ENCODE results near the gene CPD. TPM values are rescaled to one million over a fixed set of nuclear protein-coding genes. Genes with fewer than 3 reads are reported as not detected.

Gene CPD
- polyA plus RNA-seq, 2 donors, result 3.0 to 5.1 TPM

DNA sequence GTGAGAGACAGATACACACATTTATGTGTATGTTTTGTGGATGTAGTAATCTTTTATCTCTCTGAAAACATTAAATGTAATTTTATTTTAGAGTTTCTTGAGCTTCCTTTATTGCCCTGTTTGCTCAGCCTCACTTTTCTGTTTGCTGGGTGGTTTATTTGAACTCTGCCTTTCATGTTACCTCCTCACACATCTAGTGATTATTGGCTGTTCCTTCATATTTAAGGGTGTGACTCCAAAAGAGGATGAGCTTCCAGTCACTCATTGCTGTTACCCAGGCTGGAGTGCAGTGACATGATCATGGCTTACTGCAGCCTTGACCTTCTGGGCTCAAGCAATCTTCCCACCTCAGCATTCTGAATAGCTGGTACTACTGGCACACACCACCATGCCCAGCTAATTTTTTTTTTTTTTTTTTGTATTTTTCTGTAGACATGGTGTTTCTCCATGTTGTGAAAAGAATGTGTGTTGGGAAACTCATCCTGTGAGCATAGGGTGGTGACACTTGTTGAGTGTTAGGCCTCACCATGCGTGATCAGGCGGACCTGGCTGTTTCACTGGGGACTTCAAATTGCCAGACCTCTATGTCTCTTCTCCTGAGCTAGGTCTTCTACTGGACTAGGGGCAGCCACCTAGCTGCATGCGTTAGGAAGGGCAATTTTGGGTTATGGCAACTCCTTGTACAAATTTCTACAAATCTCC, 136.3 kb downstream of the CPD start:
- 95 to 97% methylated on average over 3 of the region's 3 CpGs for WGBS, 2 donors

GRCh38 chr17:30517786-30518185, 139.1 kb downstream of the CPD start:
- whole genome bisulfite sequencing, 2 donors, result 50 to 56% methylated on average over 1 of the region's 1 CpG
- no peaks in the 10 kb centered on the region for H3K27me3 ChIP-seq (ENCODE audit: control insufficient read depth in 1 of 2, insufficient read depth in 2 of 2, low read length in 2 of 2)
- no peaks in the 10 kb centered on the region for H3K4me1 ChIP-seq (ENCODE audit: control insufficient read depth in 2 of 2, insufficient read depth in 2 of 2, low read length in 1 of 2)
- H3K27ac ChIP-seq (ENCODE audit: low read depth in 2 of 2, low read length in 1 of 2), result no peak overlapping the region
- H3K36me3 ChIP-seq (ENCODE audit: control insufficient read depth in 2 of 2, insufficient read depth in 2 of 2, low read length in 1 of 2), result peaks cover 5 to 13% of the 10 kb centered on the region in 2 donors
- H3K9me3 ChIP-seq (ENCODE audit: control insufficient read depth in 2 of 2, insufficient read depth in 1 of 2, low read depth in 1 of 2, low read length in 1 of 2), result no peaks in the 10 kb centered on the region
- H3K4me3 ChIP-seq (ENCODE audit: low read depth in 1 of 2, low read length in 2 of 2), result no peak overlapping the region

More for the DNA sequence above, 136.3 kb downstream of the CPD start:
- H3K27ac ChIP-seq (ENCODE audit: low read depth in 2 of 2, low read length in 1 of 2), result no peak overlapping the region
- peaks cover 5 to 11% of the 10 kb centered on the region in 2 donors for H3K36me3 ChIP-seq (ENCODE audit: control insufficient read depth in 2 of 2, insufficient read depth in 2 of 2, low read length in 1 of 2)
- no peak overlapping the region for H3K4me3 ChIP-seq (ENCODE audit: low read depth in 1 of 2, low read length in 2 of 2)
- no peaks in the 10 kb centered on the region for H3K4me1 ChIP-seq (ENCODE audit: control insufficient read depth in 2 of 2, insufficient read depth in 2 of 2, low read length in 1 of 2)
- no peaks in the 10 kb centered on the region for H3K27me3 ChIP-seq (ENCODE audit: control insufficient read depth in 1 of 2, insufficient read depth in 2 of 2, low read length in 2 of 2)
- H3K9me3 ChIP-seq (ENCODE audit: control insufficient read depth in 2 of 2, insufficient read depth in 1 of 2, low read depth in 1 of 2, low read length in 1 of 2), result no peaks in the 10 kb centered on the region

- H3K4me3 ChIP-seq (ENCODE audit: low read depth in 1 of 2, low read length in 2 of 2), result no peak overlapping the region
- no peak overlapping the region for H3K27ac ChIP-seq (ENCODE audit: low read depth in 2 of 2, low read length in 1 of 2)
- H3K9me3 ChIP-seq (ENCODE audit: control insufficient read depth in 2 of 2, insufficient read depth in 1 of 2, low read depth in 1 of 2, low read length in 1 of 2), result no peaks in the 10 kb centered on the region
- no peaks in the 10 kb centered on the region for H3K27me3 ChIP-seq (ENCODE audit: control insufficient read depth in 1 of 2, insufficient read depth in 2 of 2, low read length in 2 of 2)
- H3K36me3 ChIP-seq (ENCODE audit: control insufficient read depth in 2 of 2, insufficient read depth in 2 of 2, low read length in 1 of 2), result peaks cover 0 to 10% of the 10 kb centered on the region in 2 donors
- H3K4me1 ChIP-seq (ENCODE audit: control insufficient read depth in 2 of 2, insufficient read depth in 2 of 2, low read length in 1 of 2), result no peaks in the 10 kb centered on the region
- 65 to 68% methylated on average over 5 of the region's 5 CpGs for WGBS, 2 donors
These were observed 140.4 kb downstream of the CPD start for GRCh38 chr17:30519166-30519565.

Other genes with a start within 250 kb of the CPD start
- 1 to 10 TPM in 1 of 2 donors, under 1 TPM in 1; 0.35 to 2.3 TPM for gene SLC6A4, start 143.2 kb upstream of the CPD start, polyA plus RNA-seq
- gene BLMH, start 87.0 kb upstream of the CPD start, polyA plus RNA-seq, result 10 to 100 TPM in 1 of 2 donors, 1 to 10 TPM in 1; 8.9 to 23.7 TPM
- not detected for gene TMIGD1, start 44.9 kb upstream of the CPD start, polyA plus RNA-seq
- 10 to 100 TPM in 1 of 2 donors, 1 to 10 TPM in 1; 9.8 to 14.5 TPM for gene GOSR1, start 98.5 kb downstream of the CPD start, polyA plus RNA-seq

Data from esophagus (tissue), 2 donors.